Activated CD8-positive, alpha-beta memory T cell treated with anti-CD3 and anti-CD28 coated beads, Interleukin-2, amount 50 U/mL, for 4 hours (primary cell): ENCODE data around the gene FATE1.
A peak's percentile ranks its signal among the peaks of the same experiment; 100 is the strongest.
"Not testable (repeated sequence)": the region's sequence is repeated elsewhere in the genome, so short reads cannot be mapped to it uniquely, and the experiment has no call there.

ENCODE experiments used
- DNase-seq: peaks from one replicate; pipeline ENCODE4 v3.0.0-alpha.2; 2020

FATE1 gene

GRCh38 chrX:151715752-151716151 is at the start of gene FATE1:
FATE1 (plus strand) TSS chrX:151716035; CDS start chrX:151716120, 85 bp downstream.
- DNase-seq: no peak

- no peak for DNase-seq
Observed at GRCh38 chrX:151675121-151675746, 40.6 kb upstream of the FATE1 start.

GRCh38 chrX:151676196-151676595 is 39.6 kb upstream of the FATE1 start:
- DNase-seq: no peak

- DNase-seq: no peak
Observed at GRCh38 chrX:151679798-151680402, 35.9 kb upstream of the FATE1 start.

- DNase-seq: peak; percentile 56
Observed at GRCh38 chrX:151680805-151681204, 35.0 kb upstream of the FATE1 start.

- no peak for DNase-seq
Observed at GRCh38 chrX:151687635-151688034, 28.2 kb upstream of the FATE1 start.

- no peak for DNase-seq
Observed at GRCh38 chrX:151688695-151689094, 27.1 kb upstream of the FATE1 start.

- no peak for DNase-seq
Observed at GRCh38 chrX:151692825-151693224, 23.0 kb upstream of the FATE1 start.

- no peak for DNase-seq
Observed at GRCh38 chrX:151694121-151694520, 21.7 kb upstream of the FATE1 start.

GRCh38 chrX:151694661-151695582 is 20.9 kb upstream of the FATE1 start, which contains the start of gene PRRG3:
PRRG3 (plus strand) TSS chrX:151695458; CDS start chrX:151698815, 3,357 bp downstream.
- no peak for DNase-seq

GRCh38 chrX:151695583-151696340 is 20.1 kb upstream of the FATE1 start:
- DNase-seq: no peak

GRCh38 chrX:151697082-151697481 is 18.8 kb upstream of the FATE1 start:
- not testable (repeated sequence) for DNase-seq

GRCh38 chrX:151697522-151697921 is 18.3 kb upstream of the FATE1 start:
- no peak for DNase-seq

- DNase-seq: no peak
Observed at GRCh38 chrX:151698485-151698884, 17.4 kb upstream of the FATE1 start.

- no peak for DNase-seq
Observed at GRCh38 chrX:151699746-151700145, 16.1 kb upstream of the FATE1 start.

GRCh38 chrX:151700581-151700980 is 15.3 kb upstream of the FATE1 start:
- DNase-seq: no peak

GRCh38 chrX:151701071-151701470 is 14.8 kb upstream of the FATE1 start:
- DNase-seq: no peak

GRCh38 chrX:151701531-151701930 is 14.3 kb upstream of the FATE1 start:
- DNase-seq: no peak

- DNase-seq: no peak
Observed at GRCh38 chrX:151702026-151702714, 13.7 kb upstream of the FATE1 start.

GRCh38 chrX:151702741-151703340 is 13.0 kb upstream of the FATE1 start:
- no peak for DNase-seq

GRCh38 chrX:151703487-151703886 is 12.3 kb upstream of the FATE1 start:
- no peak for DNase-seq
